ENCODE measurements around the gene AVPR1A. TPM values are rescaled to one million over a fixed set of nuclear protein-coding genes. Genes with fewer than 3 reads are reported as not detected.

Gene AVPR1A
- total and polyA plus RNA-seq, 2 donors (not counting 1 experiment from before 2014, with no cell fraction given), result not detected

DNA sequence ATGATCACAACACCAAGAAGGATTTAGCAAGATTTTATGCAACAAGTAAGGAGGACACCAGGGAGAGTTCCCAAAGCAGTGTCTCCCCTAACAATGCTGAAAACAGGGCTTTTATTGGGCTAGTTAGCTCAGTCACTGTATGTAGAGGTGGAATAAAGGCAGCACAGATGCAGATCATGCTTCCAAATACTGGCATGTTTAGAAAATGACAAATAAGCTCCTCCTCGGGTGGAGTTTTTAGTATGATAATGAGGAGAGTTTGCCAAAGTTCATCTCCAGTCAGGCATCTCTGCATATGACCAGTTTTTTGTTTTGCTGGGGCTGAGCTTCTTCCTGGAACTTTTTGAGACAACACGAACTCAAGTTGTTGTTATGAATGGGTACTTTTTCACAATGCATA, 4.4 kb upstream of the AVPR1A start:
- Histone ChIP-seq H3K36me3 (replicated peaks in 1 of 2; ENCODE audit: control extremely low read depth in 1 of 2, control insufficient read depth in 1 of 2, extremely low read depth in 1 of 2, insufficient read depth in 2 of 2, low read length in 1 of 2) (no peaks in the 10 kb centered on the region), H3K27me3 (replicated peaks in 1 of 4; ENCODE audit: control extremely low read depth in 1 of 4, control insufficient read depth in 3 of 4, insufficient read depth in 4 of 4, low read length in 3 of 4) (peaks cover 0 to 26% (median 20%) of the 10 kb centered on the region in 4 experiments), H3K27ac (ENCODE audit: low read length in 2 of 2) (no peak overlapping the region), H4K20me1 (ENCODE audit: control insufficient read depth, insufficient read depth, low read length, poor library complexity, severe bottlenecking) (no peaks in the 10 kb centered on the region), H3K4me1 (ENCODE audit: control insufficient read depth in 2 of 2, insufficient read depth in 2 of 2, low read length in 2 of 2) (peaks cover 0 to 16% of the 10 kb centered on the region in 2 donors), H3K4me2 (replicated peaks; ENCODE audit: low read depth, low read length, poor library complexity, severe bottlenecking) (no peak overlapping the region), H2AFZ (ENCODE audit: insufficient read depth, low read depth, low read length, poor library complexity, severe bottlenecking) (no peak overlapping the region), H3K9me3 (ENCODE audit: control extremely low read depth in 1 of 3, control insufficient read depth in 2 of 3, insufficient read depth in 1 of 3, low read length in 2 of 3) (peaks cover 0 to 11% (median 0%) of the 10 kb centered on the region in 3 donors), H3K79me2 (ENCODE audit: control insufficient read depth, insufficient read depth, low read length) (no peaks in the 10 kb centered on the region), H3K9ac (ENCODE audit: low read length) (no peak overlapping the region), H3K4me3 (ENCODE audit: control extremely low read depth in 1 of 5, extremely low read depth in 1 of 5, insufficient read depth in 1 of 5, low read depth in 2 of 5, low read length in 4 of 5) (no peak overlapping the region)
- H3K27me3 Mint-ChIP-seq, result peaks cover 31% of the 10 kb centered on the region
- ChIA-PET CTCF (no interaction called here), POLR2A (no interaction called here)
- DNase-seq, result no peak
- no peak overlapping the region for H3K27ac Mint-ChIP-seq
- ATAC-seq (ENCODE audit: low read depth), result no peak
- WGBS (ENCODE audit: insufficient coverage), result 100% methylated on average over 1 of the region's 2 CpGs
- intact Hi-C loops (cut with micrococcal nuclease), result no loop called here
- TF ChIP-seq, protein P1, sequence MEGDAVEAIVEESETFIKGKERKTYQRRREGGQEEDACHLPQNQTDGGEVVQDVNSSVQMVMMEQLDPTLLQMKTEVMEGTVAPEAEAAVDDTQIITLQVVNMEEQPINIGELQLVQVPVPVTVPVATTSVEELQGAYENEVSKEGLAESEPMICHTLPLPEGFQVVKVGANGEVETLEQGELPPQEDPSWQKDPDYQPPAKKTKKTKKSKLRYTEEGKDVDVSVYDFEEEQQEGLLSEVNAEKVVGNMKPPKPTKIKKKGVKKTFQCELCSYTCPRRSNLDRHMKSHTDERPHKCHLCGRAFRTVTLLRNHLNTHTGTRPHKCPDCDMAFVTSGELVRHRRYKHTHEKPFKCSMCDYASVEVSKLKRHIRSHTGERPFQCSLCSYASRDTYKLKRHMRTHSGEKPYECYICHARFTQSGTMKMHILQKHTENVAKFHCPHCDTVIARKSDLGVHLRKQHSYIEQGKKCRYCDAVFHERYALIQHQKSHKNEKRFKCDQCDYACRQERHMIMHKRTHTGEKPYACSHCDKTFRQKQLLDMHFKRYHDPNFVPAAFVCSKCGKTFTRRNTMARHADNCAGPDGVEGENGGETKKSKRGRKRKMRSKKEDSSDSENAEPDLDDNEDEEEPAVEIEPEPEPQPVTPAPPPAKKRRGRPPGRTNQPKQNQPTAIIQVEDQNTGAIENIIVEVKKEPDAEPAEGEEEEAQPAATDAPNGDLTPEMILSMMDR (IDR thresholded peaks at IDR 0.05), result no peak
- no peak for TF ChIP-seq EZH2 (IDR thresholded peaks at IDR 0.05; ENCODE audit: borderline replicate concordance, insufficient read depth, low read depth, low read length, poor library complexity, severe bottlenecking)
- peaks cover 5% of the 10 kb centered on the region for H3K4me1 Mint-ChIP-seq
- no peaks in the 10 kb centered on the region for H3K9me3 Mint-ChIP-seq (ENCODE audit: insufficient read depth)
- H3K4me3 Mint-ChIP-seq, result no peak overlapping the region

DNA sequence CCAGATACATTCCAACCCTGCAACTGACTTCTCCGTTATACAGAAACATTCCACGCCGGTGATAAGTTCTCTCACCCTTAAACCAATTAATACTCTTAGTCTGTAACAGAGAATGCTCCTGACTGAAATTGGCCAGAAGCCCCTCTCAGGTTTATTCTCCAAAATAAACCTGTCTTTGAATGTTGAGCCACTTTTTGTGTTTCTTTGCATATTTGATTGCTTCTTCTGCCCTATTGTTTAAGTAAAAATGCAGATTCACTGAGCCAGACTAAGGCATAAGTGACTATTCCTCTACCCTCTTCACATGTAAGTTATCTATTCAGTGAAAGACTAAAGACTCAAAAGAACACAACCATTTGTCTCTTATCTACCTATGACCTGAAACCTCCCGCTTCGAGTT, 3.6 kb upstream of the AVPR1A start:
- Mint-ChIP-seq H3K4me1 (peaks cover 5% of the 10 kb centered on the region), H3K4me3 (no peak overlapping the region), H3K27ac (no peak overlapping the region), H3K27me3 (peaks cover 38% of the 10 kb centered on the region), H3K9me3 (ENCODE audit: insufficient read depth) (no peaks in the 10 kb centered on the region)
- no peak overlapping the region for H3K4me2 ChIP-seq (replicated peaks; ENCODE audit: low read depth, low read length, poor library complexity, severe bottlenecking)
- POLR2A ChIA-PET, result no interaction called here
- H2AFZ ChIP-seq (ENCODE audit: insufficient read depth, low read depth, low read length, poor library complexity, severe bottlenecking), result no peak overlapping the region
- peaks cover 0 to 32% (median 24%) of the 10 kb centered on the region in 4 experiments for H3K27me3 ChIP-seq (replicated peaks in 1 of 4; ENCODE audit: control extremely low read depth in 1 of 4, control insufficient read depth in 3 of 4, insufficient read depth in 4 of 4, low read length in 3 of 4)
- no peak overlapping the region for H3K9ac ChIP-seq (ENCODE audit: low read length)
- CTCF ChIA-PET, result no interaction called here
- no peak overlapping the region for H3K27ac ChIP-seq (ENCODE audit: low read length in 2 of 2)
- peaks cover 0 to 18% (median 0%) of the 10 kb centered on the region in 3 donors for H3K9me3 ChIP-seq (ENCODE audit: control extremely low read depth in 1 of 3, control insufficient read depth in 2 of 3, insufficient read depth in 1 of 3, low read length in 2 of 3)
- no peaks in the 10 kb centered on the region for H3K36me3 ChIP-seq (replicated peaks in 1 of 2; ENCODE audit: control extremely low read depth in 1 of 2, control insufficient read depth in 1 of 2, extremely low read depth in 1 of 2, insufficient read depth in 2 of 2, low read length in 1 of 2)
- 100% methylated on average over 3 of the region's 5 CpGs for WGBS (ENCODE audit: insufficient coverage)
- no peaks in the 10 kb centered on the region for H3K79me2 ChIP-seq (ENCODE audit: control insufficient read depth, insufficient read depth, low read length)
- DNase-seq (no peak), ATAC-seq (ENCODE audit: low read depth) (no peak)
- no peak overlapping the region for H3K4me3 ChIP-seq (ENCODE audit: control extremely low read depth in 1 of 5, extremely low read depth in 1 of 5, insufficient read depth in 1 of 5, low read depth in 2 of 5, low read length in 4 of 5)
- no peak for TF ChIP-seq EZH2 (IDR thresholded peaks at IDR 0.05; ENCODE audit: borderline replicate concordance, insufficient read depth, low read depth, low read length, poor library complexity, severe bottlenecking)
- TF ChIP-seq, protein P1 (IDR thresholded peaks at IDR 0.05), result no peak
- peaks cover 0 to 18% of the 10 kb centered on the region in 2 donors for H3K4me1 ChIP-seq (ENCODE audit: control insufficient read depth in 2 of 2, insufficient read depth in 2 of 2, low read length in 2 of 2)
- no peaks in the 10 kb centered on the region for H4K20me1 ChIP-seq (ENCODE audit: control insufficient read depth, insufficient read depth, low read length, poor library complexity, severe bottlenecking)
- intact Hi-C loops (cut with micrococcal nuclease), result no loop called here

Measured in B cell (primary cell).